K562 (cell line): ENCODE data around the gene AGPAT4. TPM values are rescaled to one million over a fixed set of nuclear protein-coding genes. Genes with fewer than 3 reads are reported as not detected.

Source experiments
- ATAC-seq: fragments of 200-7000 bp; cut with Tn5 transposase; 3 replicates; pipeline ENCODE4 v1.9.1; 2020; ENCODE audit warnings: moderate library complexity
- BruUV-seq: library from RNA; stranded (reverse); fragments of 400-500 nt; replicated peaks from 2 replicates; lab custom pipeline; 2021; lab: Mats Ljungman, UMichigan
- CTCF ChIA-PET: fragments of 300-600 bp; formaldehyde crosslinking; extraction: SDS; loops from one replicate; lab custom pipeline; 2021; ENCODE audit warnings: low intra/inter-chr PET ratio; lab: Yijun Ruan, JAX
- POLR2A ChIA-PET: fragments of 300-600, 350-650 bp; sonication (Branson Sonifier 250); formaldehyde crosslinking; extraction: SDS; loops from one replicate; lab custom pipeline; 2021; ENCODE audit warnings: antibody characterized with exemption, inconsistent platforms; lab: Yijun Ruan, JAX
- DNase-seq, 4 experiments: peaks; one replicate each; pipeline versions ENCODE4 v3.0.0 to v3.0.0-alpha.2; 2011 to 2018; ENCODE audit warnings: low spot score in 3 of 4, mixed read lengths in 3 of 4; ENCODE audit errors: extremely low read depth in 1 of 4
- FAIRE-seq: peaks from 2 replicates; lab custom pipeline; 2011; peaks lifted over from hg19 to GRCh38; lab: Jason Lieb, UNC
- H2AFZ ChIP-seq: 2 replicates; pipeline ENCODE4 v1.6.0; 2011; ENCODE audit warnings: low read depth, low read length, control low read depth, inconsistent platforms
- H3K27ac ChIP-seq: fragments of 200-600 bp; 3 replicates; pipeline ENCODE4 v1.8.0; 2011; ENCODE audit warnings: low read depth, mild to moderate bottlenecking, control low read depth, inconsistent platforms, low read length, moderate library complexity, mixed read lengths; ENCODE audit errors: extremely low read depth
- H3K27me3 ChIP-seq, 2 experiments: fragments of 300-600 bp in 1 of 2; 2 replicates in 1 of 2; 3 replicates in 1 of 2; pipeline versions ENCODE4 v1.6.0 to v1.8.0; 2011; ENCODE audit warnings: inconsistent platforms in 2 of 2, low read length in 2 of 2, mild to moderate bottlenecking in 1 of 2, mixed read lengths in 1 of 2, moderate library complexity in 1 of 2; ENCODE audit not compliant: control insufficient read depth in 2 of 2, insufficient read depth in 2 of 2
- H3K36me3 ChIP-seq: fragments of 300-600 bp; 3 replicates; pipeline ENCODE4 v1.8.0; 2011; ENCODE audit warnings: mild to moderate bottlenecking, low read length, inconsistent platforms; ENCODE audit not compliant: control insufficient read depth, insufficient read depth
- H3K4me1 ChIP-seq, 2 experiments: fragments of 200-600 bp in 1 of 2; replicated peaks in 1 of 2; 2 replicates in 1 of 2; 3 replicates in 1 of 2; pipeline versions ENCODE4 v1.5.1 to v1.8.0; 2011; ENCODE audit warnings: inconsistent platforms in 2 of 2, low read length in 2 of 2, mild to moderate bottlenecking in 1 of 2, mixed read lengths in 1 of 2, moderate library complexity in 1 of 2; ENCODE audit not compliant: control insufficient read depth in 2 of 2, insufficient read depth in 2 of 2
- H3K4me2 ChIP-seq: 2 replicates; pipeline ENCODE4 v1.6.1; 2011; ENCODE audit warnings: low read length, control low read depth, inconsistent platforms, mixed read lengths; ENCODE audit not compliant: insufficient read depth
- H3K4me3 ChIP-seq: fragments of 200-600 bp; sonication (generic), shearing (Covaris generic); 2 replicates; pipeline ENCODE4 v1.5.1; 2016; ENCODE audit warnings: control low read depth, inconsistent platforms
- H3K79me2 ChIP-seq: fragments of 200-600 bp; 3 replicates; pipeline ENCODE4 v1.8.0; 2011; ENCODE audit warnings: low read length, inconsistent platforms; ENCODE audit not compliant: control insufficient read depth, insufficient read depth
- H3K9ac ChIP-seq, 2 experiments: 2 replicates each; pipeline versions ENCODE4 v1.6.0 to v1.6.1; 2011; ENCODE audit warnings: low read depth in 2 of 2, low read length in 2 of 2, control low read depth in 1 of 2, inconsistent platforms in 1 of 2, mild to moderate bottlenecking in 1 of 2, mixed read lengths in 1 of 2; ENCODE audit not compliant: insufficient read depth in 1 of 2
- H3K9me1 ChIP-seq: one replicate; pipeline ENCODE4 v1.6.0; 2011; ENCODE audit warnings: inconsistent platforms, mild to moderate bottlenecking, low read length, moderate library complexity; ENCODE audit not compliant: control insufficient read depth, insufficient read depth
- H3K9me3 ChIP-seq: replicated peaks from 2 replicates; pipeline ENCODE4 v1.5.1; 2011; ENCODE audit warnings: low read depth, low read length, inconsistent platforms; ENCODE audit not compliant: control insufficient read depth, insufficient read depth
- H4K20me1 ChIP-seq: replicated peaks from 2 replicates; pipeline ENCODE4 v1.6.1; 2011; ENCODE audit warnings: low read length, inconsistent platforms, mixed read lengths; ENCODE audit not compliant: control insufficient read depth, insufficient read depth
- EP400 ChIP-seq: fragments of 450-650 bp; IDR thresholded peaks from 2 replicates; pipeline ENCODE4 v1.6.1; 2017; ENCODE audit warnings: antibody characterized with exemption, mild to moderate bottlenecking, moderate library complexity
- EZH2 ChIP-seq: IDR thresholded peaks from 2 replicates; pipeline ENCODE4 v1.6.1; 2012; ENCODE audit warnings: low read depth, mild to moderate bottlenecking, inconsistent platforms, low read length, borderline replicate concordance
- FOXK2 ChIP-seq, 2 experiments: fragments of 450-650 bp; IDR thresholded peaks in 1 of 2; conservative IDR thresholded peaks in 1 of 2; 2 replicates each; pipeline ENCODE4 v1.6.1; 2016; ENCODE audit warnings: low read depth in 2 of 2, mild to moderate bottlenecking in 1 of 2
- JUND ChIP-seq, 2 experiments: IDR thresholded peaks; 2 replicates in 1 of 2; 3 replicates in 1 of 2; pipeline ENCODE4 v1.6.1; 2011; ENCODE audit warnings: borderline replicate concordance in 2 of 2, low read depth in 2 of 2, low read length in 2 of 2, improper control_type of control experiment in 1 of 2, missing biosample characterization in 1 of 2, missing genetic modification characterization in 1 of 2, missing genetic modification reagents in 1 of 2
- POLR2G ChIP-seq: fragments of 200-400 bp; formaldehyde crosslinking; IDR thresholded peaks from 2 replicates; pipeline ENCODE4 v1.6.1; 2017; ENCODE audit warnings: low read depth, mild to moderate bottlenecking, antibody characterized with exemption, low read length, moderate library complexity
- RBM34 ChIP-seq: fragments of 200-400 bp; formaldehyde crosslinking; IDR thresholded peaks from 2 replicates; pipeline ENCODE4 v1.6.1; 2018; ENCODE audit warnings: low read length, borderline replicate concordance; ENCODE audit not compliant: insufficient read depth
- STAG1 ChIP-seq: sonication (generic); formaldehyde crosslinking; IDR thresholded peaks from 2 replicates; pipeline ENCODE4 v1.5.0; 2020; ENCODE audit warnings: missing genetic modification reagents, borderline replicate concordance
- TAF15 ChIP-seq: fragments of 200-400 bp; formaldehyde crosslinking; IDR thresholded peaks from 2 replicates; pipeline ENCODE4 v1.6.1; 2017; ENCODE audit warnings: mild to moderate bottlenecking, low read depth, low read length, moderate library complexity
- YY1 ChIP-seq, 3 experiments: IDR thresholded peaks; 2 replicates each; pipeline ENCODE4 v1.6.1; 2011; ENCODE audit warnings: low read length in 2 of 3, mild to moderate bottlenecking in 2 of 3, moderate library complexity in 2 of 3, borderline replicate concordance in 1 of 3, control low read depth in 1 of 3, low read depth in 1 of 3; ENCODE audit not compliant: insufficient read depth in 3 of 3, insufficient replicate concordance in 2 of 3, control insufficient read depth in 1 of 3, insufficient read length in 1 of 3; ENCODE audit errors: extremely low read depth in 1 of 3
- ZKSCAN3 ChIP-seq: fragments of 250-450 bp; sonication (Bioruptor Pico); IDR thresholded peaks from 2 replicates; pipeline ENCODE4 v1.4.0; 2020
- ZNF140 ChIP-seq: fragments of 250-450 bp; sonication (Bioruptor Pico); IDR thresholded peaks from 2 replicates; pipeline ENCODE4 v1.8.0; 2021; ENCODE audit warnings: moderate library complexity, mild to moderate bottlenecking, inconsistent platforms
- ZNF764 ChIP-seq: fragments of 250-450 bp; sonication (Bioruptor Pico); IDR thresholded peaks from 2 replicates; pipeline ENCODE4 v1.4.0; 2020; ENCODE audit warnings: low read depth, mild to moderate bottlenecking, moderate library complexity
- WGBS: fragments of 100-300 bp; shearing (Covaris generic); methylation state at CpG from one replicate; pipeline ENCODE4 v1.1.6; 2016; ENCODE audit warnings: low coverage, mixed read lengths; ENCODE audit not compliant: insufficient coverage; ENCODE audit errors: missing lambda C conversion rate; 5-methylcytosine and 5-hydroxymethylcytosine counted together
- in situ Hi-C: fragments of 300-500 bp; cut with MboI; formaldehyde crosslinking; loops from 4 replicates; pipeline ENCODE4 v1.15.0; 2018; ENCODE audit warnings: inconsistent platforms, mixed read lengths
- intact Hi-C: fragments of 100-400 bp; cut with micrococcal nuclease; formaldehyde crosslinking; loops from 2 replicates; pipeline ENCODE4 v1.14.2; 2022
- polyA plus RNA-seq, 8 experiments: library from polyadenylated mRNA; depleted of rRNA in 4 of 8; stranded (reverse) in 5 of 8; unstranded in 3 of 8; fragments of >200 nt; fragmentation: Nextera tagmentation in 2 of 8; fragmentation: Illumina TruSeq in 1 of 8; extraction: Ambion mirVana in 2 of 8; extraction: Trizol in 1 of 8; gene quantifications; 2 replicates each; pipeline versions ENCODE4 v1.2.1 to v1.2.3, GENCODE V29; 2011 to 2014; ENCODE audit warnings: inconsistent platforms in 1 of 8, missing spikeins in 1 of 8
- total RNA-seq, 7 experiments: library from RNA; depleted of rRNA in 6 of 7; stranded (reverse); fragments of >200 nt in 6 of 7; fragmentation: Illumina TruSeq in 2 of 7; extraction: Trizol in 2 of 7; gene quantifications; 2 replicates each; pipeline versions ENCODE4 v1.2.1 to v1.2.3, GENCODE V29; 2011 to 2021; ENCODE audit warnings: low replicate concordance in 1 of 7

Gene AGPAT4
- total and polyA plus RNA-seq, 9 of the 15 experiments (the other 6 are each of a cell fraction or from before 2014, with no cell fraction given), result 2.2 to 15.0 (median 5.7) TPM

GRCh38 chr6:161136655-161137054 is 137.2 kb downstream of the AGPAT4 start:
- POLR2A ChIA-PET, result interaction anchor here (1.0 kb wide), 1 partner anchor 239 kb away, joined by 3 read pairs; no protein-coding TSS in a partner anchor
- H3K27me3 ChIP-seq, result no peaks in the 10 kb centered on the region
- no peaks in the 10 kb centered on the region for H3K9me1 ChIP-seq
- intact Hi-C loops, result loop anchor here (1.0 kb wide), 2 partner anchors 216 to 238 kb away; no protein-coding TSS in a partner anchor
- no peaks in the 10 kb centered on the region for H3K9me3 ChIP-seq
- no TSS peak for BruUV-seq
- in situ Hi-C loops, result no loop called here
- ATAC-seq (no peak), DNase-seq (no peak), FAIRE-seq (no peak)
- no peaks in the 10 kb centered on the region for H4K20me1 ChIP-seq
- H3K27ac ChIP-seq, result no peak overlapping the region
- CTCF ChIA-PET, result interaction anchor here (1.3 to 1.5 kb wide), 2 partner anchors 234 to 237 kb away, joined by 4 to 7 read pairs; no protein-coding TSS in a partner anchor
- H3K9ac ChIP-seq, result no peak overlapping the region
- no peaks in the 10 kb centered on the region for H3K79me2 ChIP-seq
- no peak overlapping the region for H3K4me3 ChIP-seq
- peak; percentile 37; the same call in 1 of the 2 replicates for TF ChIP-seq POLR2G
- no peak for TF ChIP-seq RBM34
- H3K36me3 ChIP-seq, result peaks cover 11% of the 10 kb centered on the region; the same call in 2 of the 3 replicates
- no peak overlapping the region for H3K4me2 ChIP-seq
- WGBS, result 76% methylated on average over 11 of the region's 11 CpGs
- H2AFZ ChIP-seq, result no peak overlapping the region
- peaks cover 4 to 31% of the 10 kb centered on the region in 2 experiments; a peak in 3 of 5 replicates for H3K4me1 ChIP-seq

- Histone ChIP-seq H4K20me1 (no peaks in the 10 kb centered on the region), H3K79me2 (no peaks in the 10 kb centered on the region), H3K9ac (peak overlapping the region in 1 of 2 experiments; percentile 16; a peak in 1 of 4 replicates), H3K4me1 (peaks cover under 1 to 28% of the 10 kb centered on the region in 2 experiments; a peak in 3 of 5 replicates), H3K9me1 (no peaks in the 10 kb centered on the region), H3K9me3 (no peaks in the 10 kb centered on the region), H3K27me3 (no peaks in the 10 kb centered on the region), H3K36me3 (peaks cover 13% of the 10 kb centered on the region; the same call in 2 of the 3 replicates), H3K4me2 (no peak overlapping the region), H3K27ac (no peak overlapping the region), H2AFZ (no peak overlapping the region), H3K4me3 (no peak overlapping the region)
- WGBS, result 78% methylated on average over 23 of the region's 23 CpGs
- FAIRE-seq (no peak), DNase-seq (no peak), ATAC-seq (no peak)
- intact Hi-C loops, result no loop called here
- ChIA-PET CTCF (interaction anchor here (1.3 to 1.5 kb wide), 2 partner anchors 234 to 238 kb away, joined by 4 to 7 read pairs; no protein-coding TSS in a partner anchor), POLR2A (interaction anchor here (0.6 to 1.7 kb wide), 5 partner anchors 8 to 239 kb away, joined by 3 to 8 read pairs (median 4); no protein-coding TSS in a partner anchor)
- in situ Hi-C loops, result no loop called here
- no TSS peak for BruUV-seq
- TF ChIP-seq FOXK2 (conservative IDR thresholded peaks at IDR 0.05 in 1 of 2, IDR thresholded peaks at IDR 0.05 in 1 of 2; ENCODE audit: low read depth in 2 of 2), result no peak
- TF ChIP-seq JUND (IDR thresholded peaks at IDR 0.05; ENCODE audit: borderline replicate concordance, low read depth, low read length), result no peak
- TF ChIP-seq JUND (tag; IDR thresholded peaks at IDR 0.05; ENCODE audit: borderline replicate concordance, low read depth, low read length), result no peak
- TF ChIP-seq POLR2G, result peak; percentile 67
- no peak for TF ChIP-seq EZH2
- no peak for TF ChIP-seq ZNF764 (CRISPR knock-in tag)
- no peak for TF ChIP-seq YY1 (IDR thresholded peaks at IDR 0.05; ENCODE audit: borderline replicate concordance in 1 of 3, control insufficient read depth in 1 of 3, extremely low read depth in 1 of 3, insufficient read depth in 3 of 3, insufficient read length in 1 of 3, insufficient replicate concordance in 2 of 3, low read depth in 1 of 3, low read length in 2 of 3)
- no peak for TF ChIP-seq ZNF140 (CRISPR knock-in tag)
- TF ChIP-seq EP400, result no peak
- TF ChIP-seq TAF15, result no peak
- TF ChIP-seq STAG1 (CRISPR knock-in tag), result peak; percentile 17; the same call in 1 of the 2 replicates
- no peak for TF ChIP-seq ZKSCAN3 (CRISPR knock-in tag)
Measured at GRCh38 chr6:161135695-161136591, 137.9 kb downstream of the AGPAT4 start.
